Subcutaneous abdominal adipose tissue (tissue), 5 donors: ENCODE results near the gene HPD.
"Not testable (repeated sequence)": the region's sequence is repeated elsewhere in the genome, so short reads cannot be mapped to it uniquely, and the experiment has no call there.

ENCODE experiments used
- H3K27ac ChIP-seq: one replicate; pipeline ENCODE4 v1.7.0; 2013; ENCODE audit warnings: low read depth, mild to moderate bottlenecking, inconsistent platforms, low read length, moderate library complexity
- H3K27me3 ChIP-seq, 5 donors: one replicate each; pipeline ENCODE4 v1.7.0; 2013; ENCODE audit warnings: low read length in 5 of 5, inconsistent platforms in 1 of 5; ENCODE audit not compliant: control insufficient read depth in 5 of 5, insufficient read depth in 4 of 5
- H3K36me3 ChIP-seq, 5 donors: one replicate each; pipeline ENCODE4 v1.7.0; 2013; ENCODE audit warnings: low read length in 5 of 5; ENCODE audit not compliant: control insufficient read depth in 5 of 5, insufficient read depth in 5 of 5
- H3K4me1 ChIP-seq, 5 donors: one replicate each; pipeline ENCODE4 v1.7.0; 2013; ENCODE audit warnings: low read length in 5 of 5, mild to moderate bottlenecking in 3 of 5, moderate library complexity in 1 of 5; ENCODE audit not compliant: control insufficient read depth in 5 of 5, insufficient read depth in 5 of 5
- H3K4me3 ChIP-seq, 5 donors: one replicate each; pipeline ENCODE4 v1.7.0; 2013; ENCODE audit warnings: low read length in 5 of 5, low read depth in 1 of 5
- H3K9ac ChIP-seq, 5 donors: one replicate each; pipeline ENCODE4 v1.7.0; 2013; ENCODE audit warnings: low read length in 5 of 5, mild to moderate bottlenecking in 4 of 5, moderate library complexity in 3 of 5
- H3K9me3 ChIP-seq, 5 donors: one replicate each; pipeline ENCODE4 v1.7.0; 2013; ENCODE audit warnings: low read length in 5 of 5; ENCODE audit not compliant: control insufficient read depth in 5 of 5
- donor health status: healthy.
- donor health status: healthy.
- donor health status: healthy.
- donor health status: healthy.
- donor health status: healthy.

The HPD gene

GRCh38 chr12:121871467-121871866 is 12.8 kb upstream of the HPD start:
- Histone ChIP-seq H3K27me3 (no peaks in the 10 kb centered on the region), H3K27ac (no peak overlapping the region), H3K36me3 (no peaks in the 10 kb centered on the region), H3K4me1 (no peaks in the 10 kb centered on the region), H3K9me3 (no peaks in the 10 kb centered on the region), H3K9ac (no peak overlapping the region), H3K4me3 (no peak overlapping the region)

DNA sequence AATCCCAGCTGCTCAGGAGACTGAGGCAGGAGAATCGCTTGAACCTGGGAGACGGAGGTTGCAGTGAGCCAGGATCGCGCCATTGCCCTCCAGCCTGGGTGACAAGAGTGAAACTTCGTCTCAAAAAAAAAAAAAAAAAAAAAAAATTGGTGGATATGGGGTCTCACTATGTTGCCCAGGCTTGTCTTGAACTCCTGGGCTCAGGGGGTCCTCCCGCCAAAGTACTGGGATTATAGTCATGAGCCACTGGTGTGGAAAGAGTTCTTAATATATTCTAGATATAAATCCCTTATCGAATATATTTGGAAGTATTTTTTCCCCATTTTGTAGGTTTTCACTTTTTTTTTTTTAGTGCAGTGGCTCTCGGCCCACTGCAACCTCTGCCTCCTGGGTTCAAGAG is 10.6 kb upstream of the HPD start:
- H3K27me3 ChIP-seq, H3K36me3 ChIP-seq, H3K27ac ChIP-seq, H3K9me3 ChIP-seq, H3K4me1 ChIP-seq, H3K9ac ChIP-seq, H3K4me3 ChIP-seq: not testable (repeated sequence)

- H3K9me3 ChIP-seq: no peaks in the 10 kb centered on the region
- H3K36me3 ChIP-seq: no peaks in the 10 kb centered on the region
- peaks cover 0 to 9% (median 4%) of the 10 kb centered on the region in 5 donors for H3K4me1 ChIP-seq
- no peak overlapping the region for H3K4me3 ChIP-seq
- H3K9ac ChIP-seq: no peak overlapping the region
- no peak overlapping the region for H3K27ac ChIP-seq
- H3K27me3 ChIP-seq: no peaks in the 10 kb centered on the region
These were observed 7.7 kb upstream of the HPD start for GRCh38 chr12:121866331-121866730.

GRCh38 chr12:121861636-121862254 is 3.1 kb upstream of the HPD start:
- Histone ChIP-seq H3K27ac (no peak overlapping the region), H3K4me1 (peaks cover 2 to 32% (median 27%) of the 10 kb centered on the region in 5 donors), H3K36me3 (no peaks in the 10 kb centered on the region), H3K9me3 (no peaks in the 10 kb centered on the region), H3K27me3 (no peaks in the 10 kb centered on the region), H3K9ac (peak overlapping the region in 1 of 5 donors; percentile 28), H3K4me3 (no peak overlapping the region)

- not testable (repeated sequence) for H3K27me3 ChIP-seq, H3K9me3 ChIP-seq, H3K36me3 ChIP-seq, H3K27ac ChIP-seq, H3K9ac ChIP-seq, H3K4me3 ChIP-seq
- peaks cover 2 to 32% (median 27%) of the 10 kb centered on the region in 5 donors for H3K4me1 ChIP-seq
These were observed 2.0 kb upstream of the HPD start for GRCh38 chr12:121860699-121861098.

DNA sequence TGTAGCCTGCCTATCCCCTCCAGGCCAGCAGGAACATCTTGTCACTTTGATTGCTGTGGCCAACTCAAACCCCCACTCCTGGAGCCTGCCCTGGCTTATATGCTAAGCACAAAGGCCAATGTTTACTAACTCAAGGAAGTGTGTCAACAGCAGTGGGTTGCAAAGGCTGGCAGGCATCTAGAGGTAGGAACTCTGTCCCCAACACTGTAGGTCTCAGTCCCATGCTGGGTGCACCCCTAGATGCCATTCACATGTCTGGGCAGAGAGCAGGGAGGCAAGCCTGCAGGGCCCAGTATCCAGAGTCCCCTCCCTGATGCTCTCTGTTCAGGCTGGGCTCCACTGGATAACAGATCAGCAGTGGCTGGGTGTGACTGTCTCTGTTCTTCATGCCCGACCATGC is 1.6 kb upstream of the HPD start:
- Histone ChIP-seq H3K4me1 (peaks cover 2 to 32% (median 27%) of the 10 kb centered on the region in 5 donors), H3K36me3 (no peaks in the 10 kb centered on the region), H3K9ac (no peak overlapping the region), H3K27ac (no peak overlapping the region), H3K27me3 (no peaks in the 10 kb centered on the region), H3K4me3 (no peak overlapping the region), H3K9me3 (no peaks in the 10 kb centered on the region)

DNA sequence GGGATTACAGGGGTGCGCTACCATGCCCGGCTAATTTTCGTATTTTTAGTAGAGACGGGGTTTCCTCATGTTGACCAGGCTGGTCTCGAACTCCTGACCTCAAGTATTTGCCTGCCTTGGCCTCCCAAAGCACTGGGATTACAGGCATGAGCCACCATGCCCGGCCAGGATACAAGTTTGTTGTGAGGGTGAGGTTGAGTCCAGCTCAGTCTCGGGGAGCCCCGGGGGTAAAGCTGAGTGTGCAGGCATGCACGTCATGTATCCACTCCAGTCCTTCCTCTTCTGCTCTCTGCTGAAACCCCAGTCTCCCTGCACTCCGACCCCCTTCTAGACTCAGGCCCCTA is 369 bp downstream of the HPD start:
- Histone ChIP-seq H3K27ac (peak overlapping the region; percentile 82), H3K9me3 (no peaks in the 10 kb centered on the region), H3K36me3 (no peaks in the 10 kb centered on the region), H3K4me3 (peak overlapping the region in 1 of 5 donors; percentile 11), H3K27me3 (peaks cover 0 to 4% (median 0%) of the 10 kb centered on the region in 5 donors), H3K9ac (no peak overlapping the region), H3K4me1 (peaks cover 2 to 32% (median 27%) of the 10 kb centered on the region in 5 donors)

GRCh38 chr12:121857322-121858246 is 1.1 kb downstream of the HPD start:
- H3K27ac ChIP-seq: peak overlapping the region; percentile 82
- H3K9ac ChIP-seq: no peak overlapping the region
- peaks cover 0 to 4% (median 0%) of the 10 kb centered on the region in 5 donors for H3K27me3 ChIP-seq
- no peaks in the 10 kb centered on the region for H3K9me3 ChIP-seq
- peaks cover 2 to 32% (median 27%) of the 10 kb centered on the region in 5 donors for H3K4me1 ChIP-seq
- no peaks in the 10 kb centered on the region for H3K36me3 ChIP-seq
- H3K4me3 ChIP-seq: no peak overlapping the region

- H3K9me3 ChIP-seq, H3K27me3 ChIP-seq, H3K27ac ChIP-seq, H3K36me3 ChIP-seq, H3K9ac ChIP-seq, H3K4me3 ChIP-seq, H3K4me1 ChIP-seq: not testable (repeated sequence)
These were observed 6.3 kb downstream of the HPD start for GRCh38 chr12:121852392-121852791.

DNA sequence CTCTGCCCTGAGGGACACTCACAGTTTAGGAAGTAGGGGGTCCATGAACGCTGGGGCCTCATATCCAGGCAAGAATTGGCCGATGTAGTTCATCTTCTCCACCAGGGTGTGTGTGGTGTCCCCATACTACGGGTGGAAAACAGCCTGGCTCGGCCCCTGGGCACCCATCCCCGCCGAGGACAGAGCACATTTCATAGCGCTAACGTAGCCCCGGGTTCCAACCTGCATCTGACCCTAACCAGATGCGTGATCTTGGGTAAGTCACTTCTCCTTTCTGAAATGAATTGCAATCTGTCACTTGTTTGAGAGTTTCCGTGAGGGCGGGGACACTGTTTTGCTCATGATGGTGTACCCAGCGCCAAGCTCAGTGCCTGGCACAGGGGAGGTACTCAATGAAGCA is 9.0 kb downstream of the HPD start:
- Histone ChIP-seq H3K9me3 (no peaks in the 10 kb centered on the region), H3K4me3 (no peak overlapping the region), H3K9ac (no peak overlapping the region), H3K36me3 (no peaks in the 10 kb centered on the region), H3K27ac (no peak overlapping the region), H3K27me3 (peaks cover 0 to 4% (median 0%) of the 10 kb centered on the region in 5 donors), H3K4me1 (no peaks in the 10 kb centered on the region)
